CD4-positive, alpha-beta T cell treated with Interleukin-21 for 1 hour (primary cell): ENCODE measurements around the gene PRKCH.
A peak's percentile ranks its signal among the peaks of the same experiment; 100 is the strongest.

Experiments used
- DNase-seq: peaks from one replicate; pipeline ENCODE4 v3.0.0-alpha.2; 2020

Gene PRKCH

GRCh38 chr14:61434311-61434710, 112.9 kb downstream of the PRKCH start:
- no peak for DNase-seq

- DNase-seq = no peak
Observed at GRCh38 chr14:61435563-61436337, 114.4 kb downstream of the PRKCH start.

- DNase-seq = no peak
Observed at GRCh38 chr14:61437381-61437780, 116.0 kb downstream of the PRKCH start.

GRCh38 chr14:61438036-61438435, 116.7 kb downstream of the PRKCH start:
- no peak for DNase-seq

- no peak for DNase-seq
Observed at GRCh38 chr14:61438497-61438859, 117.1 kb downstream of the PRKCH start.

- DNase-seq = peak; percentile 41
Observed at GRCh38 chr14:61438860-61439765, 117.7 kb downstream of the PRKCH start.

GRCh38 chr14:61439779-61440418, 118.5 kb downstream of the PRKCH start:
- no peak for DNase-seq

- DNase-seq = no peak
Observed at GRCh38 chr14:61443481-61443880, 122.1 kb downstream of the PRKCH start.

- DNase-seq = peak; percentile 74
Observed at GRCh38 chr14:61444215-61444768, 122.9 kb downstream of the PRKCH start.

GRCh38 chr14:61451491-61451890, 130.1 kb downstream of the PRKCH start:
- no peak for DNase-seq

GRCh38 chr14:61451891-61452400, 130.6 kb downstream of the PRKCH start:
- DNase-seq = no peak

GRCh38 chr14:61452452-61452851, 131.1 kb downstream of the PRKCH start:
- peak; percentile 75 for DNase-seq

GRCh38 chr14:61453103-61453767, 131.9 kb downstream of the PRKCH start:
- DNase-seq = no peak

GRCh38 chr14:61454545-61454944, 133.2 kb downstream of the PRKCH start:
- DNase-seq = no peak

- DNase-seq = no peak
Observed at GRCh38 chr14:61455351-61455750, 134.0 kb downstream of the PRKCH start.

- DNase-seq = peak; percentile 85
Observed at GRCh38 chr14:61456720-61457119, 135.3 kb downstream of the PRKCH start.

- DNase-seq = no peak
Observed at GRCh38 chr14:61458766-61459165, 137.4 kb downstream of the PRKCH start.

GRCh38 chr14:61459229-61459628, 137.8 kb downstream of the PRKCH start:
- no peak for DNase-seq

- DNase-seq = no peak
Observed at GRCh38 chr14:61460063-61460462, 138.7 kb downstream of the PRKCH start.

GRCh38 chr14:61460718-61461611, 139.6 kb downstream of the PRKCH start:
- peak; percentile 55 for DNase-seq

GRCh38 chr14:61461808-61462275, 140.5 kb downstream of the PRKCH start:
- DNase-seq = peak; percentile 77
